ENCODE results near the gene PSD4. TPM values are rescaled to one million over a fixed set of nuclear protein-coding genes. Genes with fewer than 3 reads are reported as not detected.
A peak's percentile ranks its signal among the peaks of the same experiment; 100 is the strongest.

PSD4 gene
- total RNA-seq, 1 experiment from 2014 or later, result 44.5 TPM

DNA sequence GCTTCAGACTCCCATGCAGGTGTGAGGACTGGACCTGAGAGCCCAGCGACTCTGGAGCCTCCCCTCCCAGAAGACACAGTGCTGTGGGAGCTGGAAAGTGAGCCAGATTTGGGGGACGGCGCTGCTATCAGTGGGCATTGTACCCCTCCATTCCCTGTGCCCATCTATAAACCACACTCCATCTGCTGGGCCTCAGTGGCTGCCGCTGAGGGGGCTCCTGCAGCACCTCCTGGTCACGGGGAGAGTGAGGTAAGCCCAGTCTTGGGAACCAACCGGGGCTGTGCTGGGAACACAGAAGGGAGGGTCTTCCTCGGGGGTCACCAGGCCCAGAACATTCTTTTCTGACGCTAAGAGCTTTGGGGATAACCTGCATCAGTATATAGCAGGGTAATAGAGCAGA is 9.5 kb downstream of the PSD4 start:
- no peak for DNase-seq (ENCODE audit: low read depth)

- no peak for DNase-seq (ENCODE audit: low read depth)
Observed at GRCh38 chr2:113183703-113184102, 9.9 kb downstream of the PSD4 start.

- no peak for DNase-seq (ENCODE audit: low read depth)
Observed at GRCh38 chr2:113184531-113185230, 10.9 kb downstream of the PSD4 start.

- DNase-seq (ENCODE audit: low read depth), result no peak
Observed at GRCh38 chr2:113185664-113186432, 12.1 kb downstream of the PSD4 start.

- no peak for DNase-seq (ENCODE audit: low read depth)
Observed at GRCh38 chr2:113186433-113186796, 12.6 kb downstream of the PSD4 start.

DNA sequence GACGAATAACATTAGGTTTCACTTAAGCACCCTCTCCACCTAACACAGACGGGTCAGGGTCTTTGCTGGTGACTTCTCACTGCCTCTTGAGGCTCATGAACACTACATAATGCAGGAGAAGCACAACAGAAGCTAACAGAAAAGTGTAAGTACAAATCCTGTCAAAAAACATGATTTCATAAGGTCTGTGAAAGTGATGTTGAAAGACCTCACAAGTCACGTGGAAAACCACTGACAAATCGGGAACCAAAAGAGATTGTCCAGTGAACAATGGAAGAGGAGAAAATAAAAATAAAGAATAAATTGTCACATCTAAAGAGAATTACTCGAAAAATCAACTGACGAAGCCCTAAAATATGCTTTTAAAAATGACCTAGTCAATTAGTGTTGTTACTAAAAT is 14.0 kb downstream of the PSD4 start:
- no peak for DNase-seq (ENCODE audit: low read depth)

- no peak for DNase-seq (ENCODE audit: low read depth)
Observed at GRCh38 chr2:113190871-113191270, 17.1 kb downstream of the PSD4 start.

DNA sequence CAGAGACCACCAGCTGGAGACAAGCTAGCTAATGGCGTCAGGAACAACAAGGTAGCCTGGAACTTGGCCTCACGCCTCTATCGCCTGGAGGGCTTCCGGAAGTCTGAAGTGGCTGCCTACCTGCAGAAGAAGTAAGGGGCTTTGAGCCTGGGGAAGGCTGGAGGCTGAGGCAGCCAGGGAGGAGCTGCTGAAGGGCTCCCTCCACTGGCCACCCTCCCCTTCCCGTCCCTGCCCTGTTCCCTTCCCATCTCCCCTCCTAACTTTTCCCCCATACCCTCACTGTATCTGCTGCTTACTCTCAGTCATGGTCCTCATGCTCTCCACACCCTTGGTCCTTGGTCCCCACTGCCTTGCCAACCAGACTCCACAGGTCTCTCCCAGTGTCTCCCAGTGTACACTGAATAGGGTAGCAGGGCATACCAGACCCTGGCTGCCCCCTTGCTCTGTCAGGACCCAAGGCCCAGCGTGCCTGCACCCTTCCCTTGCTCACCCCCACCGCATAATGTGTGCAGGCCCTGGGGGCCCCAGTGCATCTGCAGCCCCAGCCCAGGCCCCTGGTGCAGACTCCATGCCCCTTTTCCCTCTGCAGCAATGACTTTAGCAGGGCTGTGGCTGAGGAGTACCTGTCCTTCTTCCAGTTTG is 18.8 kb downstream of the PSD4 start:
- no peak for DNase-seq (ENCODE audit: low read depth)

DNA sequence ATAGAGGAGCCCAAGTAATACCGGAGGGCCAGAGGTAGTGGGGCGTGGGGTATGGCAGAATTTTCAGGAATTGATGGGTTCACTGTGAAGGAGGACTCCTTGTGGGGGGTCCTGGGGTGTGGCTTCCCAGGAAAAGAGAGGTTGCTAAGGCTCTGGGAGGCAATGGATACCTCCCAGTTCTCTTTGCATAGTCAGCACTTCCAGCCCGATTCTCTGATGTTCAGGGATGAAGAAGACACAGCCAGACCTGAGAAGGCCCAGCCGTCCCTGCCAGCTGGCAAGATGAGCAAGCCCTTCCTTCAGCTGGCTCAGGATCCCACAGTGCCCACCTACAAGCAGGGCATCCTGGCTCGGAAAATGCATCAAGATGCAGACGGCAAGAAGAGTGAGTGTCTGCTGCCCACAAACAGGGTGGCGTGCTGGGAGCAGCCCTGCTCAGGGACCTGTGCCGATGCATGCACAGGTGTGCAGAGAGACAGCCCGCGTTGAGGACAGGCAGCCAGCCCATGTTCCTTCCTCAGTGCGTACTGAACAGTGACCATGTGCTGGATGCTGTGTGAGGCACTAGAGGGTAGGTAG is 22.2 kb downstream of the PSD4 start:
- no peak for DNase-seq (ENCODE audit: low read depth)

- DNase-seq (ENCODE audit: low read depth), result no peak
Observed at GRCh38 chr2:113196839-113197238, 23.1 kb downstream of the PSD4 start.

DNA sequence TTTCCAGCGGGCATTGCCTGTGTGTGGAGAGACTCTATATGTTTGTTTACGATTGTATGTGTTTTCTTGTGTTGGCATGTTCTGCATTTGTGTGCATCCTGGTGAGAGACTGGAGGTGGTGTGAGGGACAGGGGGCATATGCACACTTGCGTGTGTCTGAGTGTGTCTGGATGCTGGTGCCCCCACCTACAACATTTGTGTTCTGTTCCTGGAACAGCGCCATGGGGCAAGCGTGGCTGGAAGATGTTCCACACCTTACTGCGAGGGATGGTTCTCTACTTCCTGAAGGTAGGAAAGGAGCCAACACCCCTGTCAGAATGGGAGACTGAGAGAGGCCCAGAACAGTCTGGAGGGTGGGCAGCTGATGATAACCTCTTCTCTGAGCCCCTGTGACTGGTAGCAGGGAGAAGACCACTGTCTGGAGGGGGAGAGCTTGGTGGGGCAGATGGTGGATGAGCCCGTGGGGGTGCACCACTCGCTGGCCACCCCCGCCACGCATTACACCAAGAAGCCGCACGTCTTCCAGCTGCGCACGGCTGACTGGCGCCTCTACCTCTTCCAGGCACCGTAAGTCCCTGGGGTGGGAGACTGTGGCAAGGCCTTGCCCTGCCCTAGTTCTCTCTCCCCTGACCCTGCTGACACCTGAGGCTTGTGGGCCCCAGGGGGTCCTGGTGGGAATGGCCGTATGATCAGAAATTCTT is 23.7 kb downstream of the PSD4 start:
- no peak for DNase-seq (ENCODE audit: low read depth)

GRCh38 chr2:113198048-113198789 is 24.4 kb downstream of the PSD4 start:
- DNase-seq (ENCODE audit: low read depth), result no peak

DNA sequence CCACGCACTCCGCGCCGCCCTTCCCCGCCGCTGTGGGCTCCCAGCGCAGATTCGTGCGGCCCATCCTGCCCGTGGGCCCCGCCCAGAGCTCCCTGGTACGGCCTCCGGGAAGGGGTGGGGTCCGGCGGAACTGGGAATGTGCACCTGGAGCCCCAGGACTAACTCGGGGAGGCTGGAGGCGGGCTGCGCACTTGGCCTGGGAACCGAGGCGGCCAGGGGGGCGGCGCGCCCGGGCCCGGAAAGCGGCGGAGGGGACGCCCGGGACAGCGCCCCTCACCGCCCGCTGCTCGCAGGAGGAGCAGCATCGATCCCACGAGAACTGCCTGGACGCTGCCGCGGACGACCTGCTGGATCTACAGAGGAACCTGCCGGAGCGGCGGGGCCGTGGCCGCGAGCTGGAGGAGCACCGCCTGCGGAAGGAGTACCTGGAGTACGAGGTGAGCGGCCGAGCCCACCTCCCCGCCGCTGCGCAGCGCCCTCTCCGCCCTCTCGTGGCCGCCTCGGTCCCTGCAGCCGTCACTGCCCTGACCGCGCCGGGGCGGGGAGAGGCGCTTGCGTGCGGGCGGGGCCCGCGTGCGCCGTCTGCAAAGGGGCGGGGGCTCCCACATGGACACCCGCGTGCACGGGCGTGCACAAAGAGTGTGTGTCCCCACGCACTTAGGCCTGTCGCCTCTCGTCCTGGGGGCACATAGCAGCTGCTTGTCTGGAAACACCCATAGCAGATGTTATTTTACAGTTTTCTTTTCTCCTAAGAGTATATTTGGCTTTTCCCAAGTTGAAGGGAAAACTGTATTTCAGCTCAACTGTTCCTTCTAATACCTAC is 25.2 kb downstream of the PSD4 start:
- DNase-seq (ENCODE audit: low read depth), result peak; percentile 62

GRCh38 chr2:113200236-113200635 is 26.5 kb downstream of the PSD4 start:
- no peak for DNase-seq (ENCODE audit: low read depth)

- no peak for DNase-seq (ENCODE audit: low read depth)
Observed at GRCh38 chr2:113200736-113201490, 27.1 kb downstream of the PSD4 start.

- no peak for DNase-seq (ENCODE audit: low read depth)
Observed at GRCh38 chr2:113201496-113202304, 27.9 kb downstream of the PSD4 start.

GRCh38 chr2:113202305-113203216 is 28.8 kb downstream of the PSD4 start:
- DNase-seq (ENCODE audit: low read depth), result no peak

Measured in HT1080 (cell line).